ENCODE measurements around the gene ZNF761. TPM values are rescaled to one million over a fixed set of nuclear protein-coding genes. Genes with fewer than 3 reads are reported as not detected.

ZNF761 gene
- total RNA-seq, 1 donor from 2014 or later, result 14.0 TPM

DNA sequence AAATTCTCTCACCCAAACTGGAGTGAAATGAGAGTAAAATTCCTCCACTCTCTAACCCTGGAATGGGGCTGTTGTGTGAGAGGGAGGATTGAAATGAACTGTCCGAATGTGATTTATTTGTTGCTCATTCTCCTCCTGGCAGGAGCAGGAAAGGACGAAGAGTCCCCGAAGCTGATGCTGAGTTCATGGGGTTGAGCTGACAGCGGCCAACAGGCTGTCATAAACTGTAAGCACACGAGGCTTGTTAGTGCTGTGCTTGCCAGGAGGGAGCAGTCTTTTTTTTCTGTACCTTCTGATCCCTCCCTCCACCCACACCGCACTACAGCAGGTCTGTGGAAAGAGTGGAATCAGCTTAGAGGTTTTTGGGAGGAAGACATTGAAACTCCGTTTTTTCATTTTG lies 73.1 kb downstream of the ZNF761 start:
- Histone ChIP-seq H3K4me3 (ENCODE audit: low read depth, low read length) (no peak overlapping the region), H3K27me3 (ENCODE audit: control insufficient read depth, insufficient read depth, low read length) (no peaks in the 10 kb centered on the region), H3K36me3 (ENCODE audit: control insufficient read depth, insufficient read depth, low read length) (no peaks in the 10 kb centered on the region)
- no peak for TF ChIP-seq CTCF (IDR thresholded peaks at IDR 0.05; ENCODE audit: insufficient read depth, low read length, severe bottlenecking)
- no peak for DNase-seq (ENCODE audit: low read depth)
- FAIRE-seq, result no peak

- Histone ChIP-seq H3K36me3 (ENCODE audit: control insufficient read depth, insufficient read depth, low read length) (no peaks in the 10 kb centered on the region), H3K27me3 (ENCODE audit: control insufficient read depth, insufficient read depth, low read length) (no peaks in the 10 kb centered on the region), H3K4me3 (ENCODE audit: low read depth, low read length) (no peak overlapping the region)
- no peak for DNase-seq (ENCODE audit: low read depth)
- no peak for TF ChIP-seq CTCF (IDR thresholded peaks at IDR 0.05; ENCODE audit: insufficient read depth, low read length, severe bottlenecking)
- no peak for FAIRE-seq
Measured at GRCh38 chr19:53506728-53507127, 74.9 kb downstream of the ZNF761 start.

Other genes with a start within 250 kb of the ZNF761 start
- gene ZNF665, start 238.6 kb upstream of the ZNF761 start, total RNA-seq, result 1.6 and 2.8 TPM in 2 replicates
- gene ZNF677, start 177.1 kb upstream of the ZNF761 start, total RNA-seq, result 8.4 and 15.6 TPM in 2 replicates
- not detected in 2 replicates for gene VN1R2, start 173.7 kb upstream of the ZNF761 start, total RNA-seq
- gene VN1R4, start 164.3 kb upstream of the ZNF761 start, total RNA-seq, result not detected in 2 replicates
- gene ZNF845, start 98.2 kb upstream of the ZNF761 start, total RNA-seq, result 11.1 and 11.6 TPM in 2 replicates
- gene ZNF525, start 66.3 kb upstream of the ZNF761 start, total RNA-seq, result 12.6 and 14.0 TPM in 2 replicates
- 16.0 and 17.9 TPM in 2 replicates for gene ZNF765, start 36.8 kb upstream of the ZNF761 start, total RNA-seq
- gene ZNF813, start 35.7 kb downstream of the ZNF761 start, total RNA-seq, result 3.9 and 4.6 TPM in 2 replicates
- 6.4 and 6.8 TPM in 2 replicates for gene ZNF331, start 106.2 kb downstream of the ZNF761 start, total RNA-seq
- gene DPRX, start 200.0 kb downstream of the ZNF761 start, total RNA-seq, result not detected in 2 replicates

All from bronchial epithelial cell (primary cell).